Activated CD4-positive, alpha-beta T cell treated with anti-CD3 and anti-CD28 coated beads, Interleukin-2, amount 50 U/mL, for 24 hours (primary cell): Measurements from ENCODE around the gene DQX1.

ENCODE experiments used
- DNase-seq, 2 donors: peaks; one replicate each; pipeline ENCODE4 v3.0.0-alpha.2; 2020; ENCODE audit warnings: low read depth in 1 of 2, low spot score in 1 of 2

DQX1 gene

DNA sequence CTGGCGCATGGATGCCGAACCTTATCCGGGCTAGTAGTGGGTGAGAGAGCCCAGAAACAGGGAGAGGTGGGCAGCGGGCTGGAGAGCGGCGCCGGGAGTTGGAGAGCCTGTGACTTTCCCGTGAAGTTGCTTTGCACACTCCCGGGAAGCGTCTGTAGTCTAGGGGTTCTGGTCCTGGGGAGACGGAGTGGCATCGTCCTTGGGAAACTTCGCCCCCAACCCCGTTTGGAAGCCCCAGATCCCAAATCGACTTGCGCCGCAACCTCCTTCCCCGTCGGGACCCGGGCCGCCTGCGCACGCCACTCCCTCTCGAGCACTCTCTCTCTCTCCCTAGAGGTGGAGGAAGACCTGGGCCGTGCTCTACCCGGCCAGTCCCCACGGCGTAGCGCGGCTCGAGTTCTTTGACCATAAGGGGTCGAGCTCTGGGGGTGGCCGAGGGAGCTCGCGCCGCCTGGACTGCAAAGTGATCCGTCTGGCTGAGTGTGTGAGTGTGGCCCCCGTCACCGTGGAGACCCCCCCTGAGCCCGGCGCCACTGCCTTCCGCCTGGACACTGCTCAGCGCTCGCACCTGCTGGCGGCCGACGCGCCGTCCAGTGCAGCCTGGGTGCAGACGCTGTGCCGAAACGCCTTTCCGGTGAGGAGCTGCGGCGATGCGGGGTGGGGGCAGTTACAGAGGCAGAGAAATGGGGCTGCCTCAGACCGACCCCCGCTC is 28.9 kb upstream of the DQX1 start:
- DNase-seq: no peak

DNA sequence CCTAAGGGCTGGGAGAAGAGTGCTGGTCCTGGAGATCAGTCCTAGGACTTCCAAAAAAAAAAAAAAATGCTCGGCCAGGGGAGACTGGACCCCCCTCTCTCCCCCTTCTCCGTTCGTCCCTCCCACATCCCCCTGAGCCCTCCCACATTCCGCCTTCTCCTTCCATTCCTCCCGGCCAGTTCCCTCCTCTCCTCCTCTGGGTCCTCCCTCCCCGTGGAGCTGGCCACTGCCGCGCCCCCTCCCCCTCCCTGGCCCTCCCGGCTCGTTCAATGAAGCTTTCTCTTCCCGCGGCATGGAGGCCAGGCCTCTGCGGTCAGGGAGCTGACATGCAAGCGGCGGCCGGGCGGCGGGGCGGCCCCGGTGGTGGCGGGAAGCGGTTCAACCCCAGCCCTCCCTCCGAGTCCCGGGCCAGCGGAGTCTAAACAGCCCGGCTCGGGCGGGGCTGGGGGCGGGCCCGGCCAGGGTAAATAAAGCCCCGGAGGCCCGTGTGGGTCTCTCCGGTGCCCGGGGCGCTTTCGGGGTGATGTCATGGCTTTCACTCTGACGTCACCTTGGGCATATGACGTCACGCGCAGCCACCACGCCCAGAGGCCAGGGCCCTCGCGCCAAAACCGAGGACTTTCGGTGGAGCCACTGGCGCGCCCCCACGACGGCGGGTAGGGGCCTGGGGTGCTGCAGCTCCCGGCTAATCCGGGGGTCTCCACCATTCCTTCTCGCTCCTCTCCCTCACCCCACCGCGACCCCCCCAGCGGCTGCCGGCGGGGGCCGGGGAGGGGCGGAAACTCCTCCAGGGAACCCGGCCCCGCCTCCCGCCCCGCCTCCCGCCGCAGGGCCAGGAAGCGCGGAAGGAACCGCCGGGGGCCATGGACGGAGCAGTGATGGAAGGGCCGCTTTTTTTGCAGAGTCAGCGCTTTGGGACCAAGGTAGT is 28.1 kb upstream of the DQX1 start, which contains the start of the genes DOK1 and LOXL3:
Gene DOK1 (plus strand): TSS at position 829 of the 928 bp plus-strand sequence. CDS start 35 bp downstream, at position 864.
Gene LOXL3 (minus strand): TSS at position 51 of the 928 bp plus-strand sequence. CDS start 1,308 bp downstream, outside the sequence.
- peak; percentile 71 to 74 for DNase-seq

DNA sequence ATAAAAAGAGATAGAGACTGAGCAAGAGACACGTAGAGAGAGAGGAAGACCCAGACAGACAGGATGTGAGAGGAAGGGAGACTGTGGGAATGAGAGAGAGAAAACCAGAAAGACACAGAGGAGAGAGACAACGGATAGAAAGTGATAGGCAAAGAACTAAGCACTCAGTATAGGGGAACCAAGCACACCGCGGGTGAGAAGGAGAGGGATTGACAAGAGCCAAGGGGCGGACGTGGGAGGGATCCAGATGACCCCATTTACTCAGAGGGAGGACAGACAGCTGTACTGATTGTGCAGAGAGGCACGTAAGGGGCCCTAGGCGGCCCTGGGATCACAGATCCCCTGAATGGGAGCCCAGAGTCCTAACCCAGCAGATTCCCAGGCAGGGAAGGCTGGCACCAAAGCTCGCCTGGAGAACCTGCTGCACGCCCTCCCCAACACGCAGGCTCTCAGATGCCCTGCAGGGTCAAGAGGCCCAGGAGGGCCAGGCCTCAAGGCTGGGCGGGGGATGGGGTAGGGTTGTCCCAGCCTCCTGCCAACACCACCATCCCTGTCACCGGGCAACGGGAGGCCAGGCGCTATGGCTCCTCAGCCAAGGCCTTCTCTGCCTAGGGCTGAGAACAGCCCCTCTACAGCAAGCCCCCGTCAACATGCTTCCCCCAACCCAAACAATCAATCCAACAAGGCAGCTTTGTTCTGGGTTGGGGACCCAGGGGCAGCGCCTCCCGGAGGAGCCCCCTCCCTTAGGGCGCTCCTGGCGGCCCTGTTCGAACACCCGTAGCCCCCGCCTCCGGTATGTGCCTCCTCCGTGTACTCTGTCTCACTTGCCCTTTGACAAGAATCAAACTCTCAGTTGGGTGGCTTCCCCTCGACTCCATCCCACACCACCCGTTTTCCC is 27.1 kb upstream of the DQX1 start:
- no peak for DNase-seq

DNA sequence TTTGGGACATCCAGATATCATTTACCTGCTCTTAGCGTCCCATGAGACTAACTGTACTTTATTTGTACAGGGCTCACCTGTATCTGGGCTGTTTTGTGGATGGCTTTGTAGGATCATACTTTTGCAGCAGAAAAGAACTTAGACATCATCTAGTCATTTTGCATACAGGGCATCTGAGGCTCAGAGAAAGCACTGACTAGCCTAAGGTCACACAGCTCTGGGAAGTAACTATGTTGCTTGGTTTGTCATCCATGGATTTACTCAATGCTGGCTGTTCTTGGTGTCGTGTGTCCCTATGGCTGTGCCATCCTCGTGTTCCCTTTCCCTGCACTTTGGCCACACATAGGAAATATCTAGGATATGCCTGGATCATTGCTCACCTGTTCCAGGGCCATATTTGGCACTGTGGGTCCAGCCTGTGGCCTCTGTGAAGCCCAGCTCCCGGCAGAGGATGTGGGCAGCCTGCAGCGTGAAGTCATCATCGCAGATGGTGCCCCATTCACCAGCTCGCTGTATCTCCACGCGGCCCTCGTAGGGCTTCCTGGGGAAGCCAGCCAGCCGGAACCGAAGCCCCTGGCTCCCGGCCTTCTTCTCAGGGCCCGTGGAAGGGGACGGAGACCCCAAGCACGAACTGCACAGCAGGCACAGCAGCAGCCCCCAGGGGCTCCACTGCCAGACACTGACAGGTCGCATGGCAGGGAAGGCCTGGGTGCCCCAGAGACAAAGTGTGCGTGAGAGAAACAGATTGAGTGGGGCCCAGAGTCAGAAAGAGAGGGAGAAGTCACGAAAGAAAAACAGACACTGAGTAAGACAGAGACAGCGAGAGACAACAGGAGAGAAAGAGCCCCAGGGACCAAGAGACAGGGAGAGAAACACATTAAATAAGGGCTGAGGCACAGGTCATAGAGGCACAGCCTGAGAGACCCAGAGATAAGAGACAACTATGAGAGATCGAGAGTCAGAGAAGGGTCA is 26.2 kb upstream of the DQX1 start:
- no peak for DNase-seq

DNA sequence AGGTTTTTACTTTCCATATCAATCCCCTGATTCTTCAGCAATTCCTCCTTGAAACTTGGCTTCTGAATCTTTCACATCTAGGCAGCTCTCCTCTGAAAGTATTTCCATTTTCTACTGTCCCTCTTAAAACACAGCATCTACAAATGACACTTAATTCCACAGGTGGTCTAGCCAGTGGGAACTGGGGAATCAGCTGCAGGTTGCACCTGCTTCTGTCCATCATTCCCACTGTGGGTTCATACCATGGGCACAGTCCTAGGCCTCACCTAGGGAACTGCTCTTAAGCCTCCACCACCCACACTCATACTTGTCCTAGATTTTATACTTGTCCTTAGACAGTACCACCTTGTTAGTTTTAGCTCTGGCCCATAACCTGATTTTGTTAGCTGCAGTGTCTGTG is 25.5 kb upstream of the DQX1 start:
- DNase-seq: no peak

DNA sequence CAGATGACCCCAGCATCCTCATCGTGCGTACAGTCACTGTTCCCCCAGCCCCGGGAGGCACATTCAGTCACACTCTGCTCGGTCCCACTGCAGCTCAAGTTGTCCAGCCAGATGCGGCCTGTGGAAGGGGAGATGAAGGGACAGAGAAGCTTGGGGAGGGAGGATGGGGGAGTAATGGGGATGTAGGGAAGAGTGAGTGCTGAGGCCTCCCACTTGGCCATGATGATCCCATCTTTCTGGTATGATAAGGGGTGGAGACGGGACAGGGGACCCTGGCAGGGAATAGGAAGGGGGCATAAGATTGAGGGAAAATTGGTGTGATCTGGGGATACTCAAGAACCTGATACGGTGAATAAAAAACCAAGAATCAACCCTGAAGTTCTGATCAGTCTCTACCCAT is 24.2 kb upstream of the DQX1 start:
- no peak for DNase-seq

DNA sequence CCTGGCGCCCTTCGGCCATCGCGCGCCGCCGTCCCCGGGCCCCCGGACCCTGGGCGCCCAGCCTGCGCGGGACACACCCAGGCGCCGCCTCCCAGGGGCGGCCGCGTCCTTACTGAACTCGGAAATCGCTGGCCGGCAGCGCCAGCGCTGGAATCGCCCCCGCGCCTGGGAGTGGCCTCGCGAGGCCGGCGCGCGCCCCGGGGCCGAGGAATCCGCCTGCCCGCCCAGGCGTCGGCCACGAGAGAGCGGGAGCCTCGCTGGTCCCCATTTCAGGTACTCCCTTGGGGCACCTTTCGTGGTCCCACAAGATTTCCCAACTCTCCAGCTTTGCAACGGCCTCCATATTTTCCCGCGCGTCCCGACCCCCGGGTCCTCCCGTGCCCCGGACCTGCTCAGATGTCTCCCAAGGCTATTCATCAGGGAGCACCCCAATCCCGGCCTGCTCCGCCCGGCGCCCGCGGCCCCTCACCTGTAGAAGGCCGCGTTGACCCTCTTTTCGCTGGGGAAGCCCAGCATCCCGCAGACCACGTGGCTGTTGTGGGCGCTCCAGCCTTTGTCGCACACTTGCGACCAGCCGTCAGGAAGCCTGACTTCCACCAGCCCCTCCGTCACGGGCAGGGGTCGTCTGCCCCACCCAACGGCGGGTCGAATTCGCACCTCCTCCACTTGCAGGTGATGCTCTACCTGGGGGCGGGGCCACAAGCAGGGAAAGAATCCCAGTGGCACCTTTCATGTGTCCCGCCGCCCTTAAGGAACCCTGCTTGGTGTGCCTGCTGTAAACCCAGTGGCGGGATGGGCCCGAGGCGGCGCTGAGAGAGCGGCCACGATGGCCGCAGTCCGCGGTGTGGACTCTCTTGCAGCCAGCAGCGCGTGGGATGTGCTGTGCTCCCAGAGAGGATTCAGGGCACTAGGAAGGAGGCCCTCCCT is 23.1 kb upstream of the DQX1 start:
- no peak for DNase-seq

DNA sequence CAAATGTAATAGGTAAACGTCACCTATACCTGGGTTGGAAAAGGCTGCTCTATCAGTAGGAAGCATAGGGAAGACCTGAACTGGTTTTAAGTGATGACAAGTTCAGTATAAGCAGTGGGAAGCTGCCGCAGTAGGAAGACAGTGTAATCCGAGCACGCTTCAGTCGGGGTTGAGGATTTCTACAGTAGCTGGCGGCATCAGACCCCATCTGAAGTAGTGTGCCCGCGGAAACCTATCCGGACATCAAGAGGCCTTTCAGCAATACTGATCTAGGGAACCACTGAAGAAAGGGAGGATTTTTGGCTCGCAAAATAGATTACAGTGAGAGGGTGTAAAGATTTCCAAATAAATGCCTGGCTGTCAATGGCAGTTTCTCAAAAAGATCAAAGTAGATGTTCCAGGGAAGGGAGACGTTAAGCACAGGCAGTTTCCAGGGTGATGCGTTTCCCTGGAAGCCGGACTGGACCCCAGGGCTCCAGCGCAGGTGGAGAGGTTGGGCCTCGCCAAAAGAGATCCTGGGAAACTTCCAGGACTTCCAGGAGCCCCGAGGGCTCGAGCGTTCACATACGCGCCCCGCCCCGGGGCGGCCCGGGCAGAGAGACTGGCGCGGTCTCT is 22.4 kb upstream of the DQX1 start:
- no peak for DNase-seq

DNA sequence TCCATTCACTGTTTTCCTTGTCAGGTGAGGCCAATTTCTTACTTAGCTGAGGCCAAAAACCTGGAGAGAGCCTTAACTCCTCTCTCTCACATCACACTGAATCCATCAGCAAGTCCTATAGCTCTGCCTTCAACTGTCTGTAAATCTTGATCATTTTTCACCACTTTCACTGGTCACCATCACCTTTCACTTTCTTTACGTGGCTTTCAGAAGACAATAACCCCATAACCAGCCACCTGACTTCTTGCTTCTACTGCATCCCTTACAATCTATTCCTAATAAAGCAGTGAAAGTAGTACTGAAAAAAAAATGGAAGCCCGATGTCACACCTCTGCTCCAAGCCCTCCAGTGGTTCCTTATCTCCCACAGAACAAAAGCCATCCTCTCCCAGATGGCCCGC is 20.0 kb upstream of the DQX1 start:
- DNase-seq: no peak

DNA sequence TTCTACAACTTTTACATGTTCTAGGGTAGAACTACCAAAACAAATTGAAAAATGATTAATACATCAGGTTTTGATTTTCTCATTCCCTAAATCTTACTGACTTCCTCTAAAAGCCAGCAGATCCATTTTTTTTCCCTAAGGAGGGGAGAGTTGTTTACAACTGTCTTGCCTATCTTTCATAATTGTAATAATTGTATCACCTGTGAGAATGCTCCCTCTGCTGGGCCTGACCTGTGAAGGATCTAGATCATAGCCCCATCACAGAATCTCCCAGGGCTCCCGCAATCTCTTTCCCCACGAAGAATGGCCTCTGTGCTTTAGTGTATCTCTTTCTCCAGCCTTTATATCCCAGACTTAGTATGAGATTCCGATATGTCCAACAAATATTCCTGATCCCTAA is 18.6 kb upstream of the DQX1 start:
- DNase-seq: no peak

DNA sequence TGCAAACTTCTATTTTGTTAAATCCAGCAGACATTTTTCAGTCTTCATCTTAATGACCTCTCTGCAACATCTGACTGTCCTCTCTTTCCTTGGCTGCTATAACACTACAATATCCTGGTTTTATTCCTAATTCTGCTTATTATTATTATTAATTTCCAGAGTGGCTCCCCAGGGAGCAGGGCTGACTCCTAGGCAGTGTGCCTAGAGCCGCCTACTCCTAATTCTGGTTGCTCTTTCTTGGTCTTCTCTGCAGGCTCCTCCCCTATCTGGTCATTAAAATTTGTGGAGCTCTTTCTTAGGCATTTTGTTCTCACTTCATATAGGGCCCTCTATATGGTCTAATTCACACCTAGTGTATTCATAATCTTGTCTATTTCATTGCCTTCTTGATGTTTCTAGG is 16.9 kb upstream of the DQX1 start:
- no peak for DNase-seq

DNA sequence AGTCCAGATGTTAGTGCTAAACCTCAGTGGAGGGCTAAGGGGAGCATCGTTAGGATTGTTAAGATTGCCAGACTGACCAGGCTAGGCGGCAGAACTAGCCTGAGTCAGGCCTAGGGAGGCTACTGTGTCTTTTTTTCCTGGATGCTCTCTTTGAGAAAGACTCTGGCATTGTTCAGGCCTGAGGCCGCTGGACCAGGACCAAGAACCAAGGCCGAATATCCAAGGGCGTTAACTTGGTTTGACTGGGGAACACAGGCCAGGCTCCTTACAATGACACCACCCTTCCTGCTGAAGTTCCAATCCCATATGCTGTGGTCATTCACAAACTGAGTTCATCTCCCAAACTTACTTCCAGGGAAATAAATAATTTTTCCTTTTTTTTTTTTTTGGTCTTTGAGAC is 14.3 kb upstream of the DQX1 start:
- DNase-seq: no peak

DNA sequence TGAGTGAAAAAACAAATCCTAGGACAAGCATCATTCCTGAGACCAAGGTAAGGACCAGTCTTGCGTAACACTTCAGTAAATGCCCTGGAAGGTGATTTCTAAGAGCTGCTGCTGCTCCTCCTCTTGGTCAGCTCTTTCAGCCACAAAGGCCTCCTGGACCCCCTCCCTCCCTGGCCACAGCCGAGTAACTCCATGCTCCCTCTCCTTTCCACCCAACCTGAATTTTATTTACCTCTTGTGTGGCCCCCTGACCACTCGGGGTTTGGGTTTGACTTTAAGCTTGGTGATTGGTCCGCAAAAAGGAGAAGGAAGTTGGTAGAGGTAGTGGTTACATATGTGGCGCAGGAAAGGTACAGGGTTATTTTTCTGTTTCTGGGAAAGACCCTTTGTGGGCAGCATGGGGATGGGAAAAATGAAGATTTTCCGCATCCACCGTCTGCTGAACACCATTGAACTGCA is 12.9 kb upstream of the DQX1 start:
- no peak for DNase-seq

DNA sequence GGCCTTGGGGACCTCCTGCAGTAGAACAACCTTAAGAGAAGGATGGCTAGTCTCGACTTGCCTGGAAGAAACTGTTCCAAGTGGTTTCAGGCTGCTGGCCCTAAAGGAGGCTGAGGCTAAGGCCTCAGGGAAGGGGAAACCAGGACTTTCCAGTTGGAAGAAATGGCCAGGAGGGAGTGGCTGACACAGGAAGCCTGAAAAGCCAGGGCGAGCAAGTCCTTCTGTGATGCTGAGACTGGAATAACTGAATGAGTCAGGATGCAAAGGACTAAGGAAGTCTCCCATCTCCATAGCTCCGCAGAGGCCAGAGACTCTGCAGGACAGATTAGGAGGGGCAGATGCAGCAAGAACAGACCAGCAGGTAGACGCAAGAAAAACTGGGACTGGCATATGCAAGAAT is 11.1 kb upstream of the DQX1 start:
- DNase-seq: no peak

DNA sequence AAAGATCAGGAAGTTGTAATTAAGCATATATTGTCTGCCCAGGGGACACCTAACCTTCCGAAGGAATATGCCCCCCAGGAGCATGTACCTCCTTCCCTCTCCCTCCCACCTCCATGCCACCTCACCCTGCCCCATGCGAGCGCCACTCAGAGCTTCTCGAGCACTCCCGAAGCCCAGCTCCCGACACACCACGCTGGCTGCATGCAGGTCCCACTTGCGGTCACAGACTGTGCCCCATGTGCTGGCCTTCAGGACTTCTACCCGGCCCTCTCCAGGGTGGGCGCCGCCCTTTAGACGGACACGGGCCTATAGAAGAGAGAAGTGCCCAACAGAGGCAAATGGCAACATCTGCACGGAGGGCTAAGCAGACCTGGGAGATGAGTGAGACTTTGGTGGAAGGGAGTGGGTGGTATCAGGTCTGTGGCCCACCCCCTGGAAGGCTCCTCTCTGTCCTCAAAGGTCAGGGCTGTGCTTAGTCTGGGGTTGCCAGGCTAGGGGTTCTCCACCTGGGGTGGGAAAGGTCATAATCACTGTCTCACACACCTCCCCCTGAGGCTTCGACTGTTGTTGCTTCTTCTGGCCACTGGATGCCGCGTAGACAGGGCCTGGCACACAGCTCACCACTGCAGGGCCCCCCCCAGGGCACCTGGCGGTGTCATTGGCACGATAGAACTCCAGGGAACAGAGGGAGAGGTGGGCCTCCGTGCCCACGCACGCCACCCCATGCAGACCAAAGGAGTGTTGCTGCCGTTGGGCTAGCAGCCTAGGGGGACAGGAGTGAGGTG is 10.3 kb upstream of the DQX1 start:
- no peak for DNase-seq

DNA sequence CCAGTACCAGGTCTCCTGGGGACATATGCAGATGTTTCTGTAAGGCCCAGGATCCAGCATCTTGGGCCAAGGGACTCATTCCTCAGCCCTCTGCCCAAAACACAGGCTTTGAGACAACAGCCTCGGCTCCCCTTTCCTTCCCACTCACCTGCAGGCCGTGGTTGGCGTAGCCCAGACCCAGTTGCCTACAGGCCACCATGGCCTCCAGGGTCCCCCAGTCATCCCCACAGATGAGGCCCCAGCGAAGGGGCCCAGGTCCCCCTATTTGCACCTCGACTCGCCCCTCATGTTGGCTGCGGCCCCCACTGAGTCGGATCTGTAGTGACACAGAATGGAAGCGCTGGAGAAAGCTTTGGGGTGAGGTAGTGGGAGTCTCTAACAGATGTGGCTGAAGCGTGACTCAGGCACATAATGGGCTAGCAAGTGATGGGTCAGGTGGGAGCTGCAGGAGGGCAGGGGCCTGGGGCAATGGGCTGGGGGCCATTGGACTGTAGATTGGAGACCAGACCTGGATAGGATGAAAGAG is 9.5 kb upstream of the DQX1 start:
- no peak for DNase-seq

DNA sequence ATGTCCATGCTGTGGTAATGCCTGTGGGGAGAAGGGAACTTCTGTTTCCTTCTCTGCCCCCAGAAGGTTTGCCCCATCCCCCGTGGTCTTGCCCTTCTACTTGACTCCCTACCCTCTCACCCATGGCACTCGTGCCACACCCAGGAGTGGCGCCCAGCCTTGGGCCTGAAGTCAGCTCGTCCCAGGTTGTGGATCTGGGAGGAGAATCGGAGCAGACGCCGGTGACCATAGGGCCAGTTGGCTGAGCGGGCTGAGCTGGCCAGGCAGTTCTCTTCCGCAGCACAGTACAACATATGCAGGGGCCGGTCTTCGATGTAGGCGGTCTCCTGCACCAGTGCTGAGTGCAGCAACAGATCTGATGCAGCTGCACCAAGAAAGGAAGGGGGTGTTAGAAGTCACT is 8.4 kb upstream of the DQX1 start:
- DNase-seq: no peak
